GM19351 (cell line): ENCODE results near the gene WASF3.

Experiments
- ATAC-seq: cut with Tn5 transposase; IDR thresholded peaks from one replicate; pipeline ENCODE4 v1.9.1; 2021; ENCODE audit warnings: mild to moderate bottlenecking, moderate library complexity; ENCODE audit not compliant: unreplicated experiment

WASF3 gene

GRCh38 chr13:26589226-26589625, 31.7 kb downstream of the WASF3 start:
- no peak for ATAC-seq

- no peak for ATAC-seq
These were observed 32.3 kb downstream of the WASF3 start for GRCh38 chr13:26589754-26590153.

DNA sequence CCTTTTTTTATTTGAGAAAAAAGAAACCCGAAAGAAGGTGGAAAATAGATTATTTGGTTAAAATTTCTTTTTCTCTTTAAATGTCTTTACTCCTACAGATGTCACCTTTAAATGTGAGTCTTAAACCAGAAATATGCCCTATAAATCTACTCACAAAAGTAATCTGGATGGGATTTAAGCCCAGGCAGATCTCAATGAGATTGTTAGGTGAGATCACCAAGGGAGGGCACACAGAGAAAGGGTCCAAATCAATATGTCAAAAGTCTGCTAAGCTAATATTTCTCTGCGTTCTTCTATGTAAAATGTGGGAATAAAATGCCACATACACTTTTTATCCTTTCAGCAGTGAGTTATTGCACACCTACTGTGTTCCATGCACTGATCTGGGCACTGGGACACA, 32.9 kb downstream of the WASF3 start:
- no peak for ATAC-seq

- no peak for ATAC-seq
These were observed 33.5 kb downstream of the WASF3 start for GRCh38 chr13:26590951-26591350.

- no peak for ATAC-seq
These were observed 34.2 kb downstream of the WASF3 start for GRCh38 chr13:26591672-26592071.

DNA sequence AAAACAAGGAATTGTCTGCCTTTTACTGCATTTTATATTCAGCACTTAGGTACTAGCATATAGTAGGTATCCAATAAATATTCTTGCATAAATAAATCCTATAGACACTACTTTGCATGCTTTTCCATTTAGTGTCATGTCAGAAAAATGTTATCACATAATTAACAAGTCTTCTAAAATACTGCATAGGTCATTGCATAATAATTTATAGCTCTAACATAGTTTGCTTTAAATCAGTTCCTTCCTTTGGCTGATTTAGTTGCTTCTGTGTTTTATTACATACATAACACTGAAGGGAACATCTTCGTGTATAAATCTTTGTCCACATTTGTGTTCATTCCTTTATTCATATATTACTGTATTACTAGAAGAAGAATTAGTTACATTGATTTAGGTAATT, 36.2 kb downstream of the WASF3 start:
- no peak for ATAC-seq

- ATAC-seq: no peak
These were observed 36.9 kb downstream of the WASF3 start for GRCh38 chr13:26594363-26594762.

DNA sequence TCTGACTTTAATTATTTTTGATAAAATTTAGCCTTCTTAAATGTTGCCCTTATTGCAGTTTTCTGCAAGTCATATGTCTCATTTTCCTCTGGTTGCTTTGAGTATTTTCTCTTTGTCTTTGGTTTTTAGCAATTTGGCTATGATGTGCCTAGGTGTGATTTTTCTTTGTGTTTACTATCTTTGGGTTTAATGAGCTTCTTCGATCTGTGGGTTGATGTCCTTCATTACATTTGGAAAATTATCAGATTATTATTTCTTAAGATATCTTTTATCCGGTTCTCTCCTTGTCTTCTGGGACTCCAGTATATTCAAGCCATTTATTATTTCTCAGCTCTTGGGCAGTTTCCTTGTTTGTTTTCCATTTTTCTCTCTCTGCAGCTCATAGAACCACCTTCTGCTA, 39.0 kb downstream of the WASF3 start:
- ATAC-seq: no peak

- ATAC-seq: no peak
These were observed 41.9 kb downstream of the WASF3 start for GRCh38 chr13:26599403-26599802.

GRCh38 chr13:26599860-26600259, 42.4 kb downstream of the WASF3 start:
- no peak for ATAC-seq

GRCh38 chr13:26600343-26600742, 42.9 kb downstream of the WASF3 start:
- ATAC-seq: no peak

- peak; percentile 84 for ATAC-seq
These were observed 44.2 kb downstream of the WASF3 start for GRCh38 chr13:26601669-26602068.

DNA sequence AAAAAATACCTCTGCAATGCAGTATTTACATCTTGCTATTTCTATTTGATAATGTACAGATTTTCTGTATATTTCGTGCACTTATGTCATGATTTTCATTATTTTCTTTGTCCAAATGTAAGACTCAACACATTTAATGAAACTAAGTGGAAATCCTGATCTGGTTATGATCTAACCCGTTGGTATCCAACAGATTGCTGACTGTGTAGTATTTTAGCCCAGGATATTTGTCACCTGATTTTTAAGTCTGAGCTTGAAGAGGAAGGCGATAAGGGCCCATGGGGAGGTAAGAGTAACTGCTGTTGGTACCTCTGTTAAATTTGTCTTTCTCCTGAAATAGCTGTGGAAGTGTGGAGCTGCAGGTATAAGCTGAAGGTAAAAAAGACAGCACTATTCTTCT, 45.3 kb downstream of the WASF3 start:
- no peak for ATAC-seq

- no peak for ATAC-seq
These were observed 47.5 kb downstream of the WASF3 start for GRCh38 chr13:26604784-26605545.

GRCh38 chr13:26605845-26606244, 48.4 kb downstream of the WASF3 start:
- no peak for ATAC-seq

- no peak for ATAC-seq
These were observed 49.1 kb downstream of the WASF3 start for GRCh38 chr13:26606631-26607030.

DNA sequence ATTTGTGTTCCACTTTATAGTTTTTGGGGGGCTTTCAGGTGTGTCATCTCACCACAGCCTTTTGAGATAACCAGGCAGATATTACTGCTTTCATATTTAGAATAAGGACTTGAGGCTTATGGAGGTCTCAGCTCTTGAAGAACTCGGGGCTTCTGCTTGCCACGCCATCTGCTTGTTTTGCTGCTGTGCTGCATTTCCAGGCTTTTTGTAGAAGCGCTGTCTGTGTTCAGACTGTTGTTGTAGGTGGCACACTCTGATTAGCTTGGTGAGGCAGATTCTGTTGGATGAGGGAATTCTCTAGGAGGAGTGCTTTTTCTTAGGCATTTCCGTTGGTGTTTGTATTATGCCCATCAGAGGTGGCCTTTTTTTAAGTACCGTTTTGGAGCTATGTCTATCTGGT, 57.2 kb downstream of the WASF3 start:
- no peak for ATAC-seq

GRCh38 chr13:26616126-26616525, 58.6 kb downstream of the WASF3 start:
- no peak for ATAC-seq

- no peak for ATAC-seq
These were observed 61.2 kb downstream of the WASF3 start for GRCh38 chr13:26618726-26619125.

DNA sequence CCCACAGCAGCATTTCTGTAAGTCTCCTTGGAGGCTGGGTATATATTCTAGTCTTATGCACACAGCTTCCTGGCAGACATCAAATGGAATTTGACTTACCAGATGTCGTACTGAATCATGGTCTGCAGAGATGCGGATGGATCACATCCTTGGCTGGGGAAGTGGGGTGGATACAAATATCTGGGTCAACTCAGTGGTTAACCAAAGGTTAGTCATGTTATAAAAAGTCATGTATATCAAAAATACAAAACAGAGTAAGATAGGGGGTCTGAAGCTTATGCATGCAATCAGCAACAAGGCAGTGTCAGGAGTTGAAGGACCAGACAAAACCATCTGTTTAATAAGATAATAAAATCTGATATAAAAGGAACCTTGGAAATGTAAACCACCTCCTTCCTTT, 61.9 kb downstream of the WASF3 start:
- no peak for ATAC-seq

DNA sequence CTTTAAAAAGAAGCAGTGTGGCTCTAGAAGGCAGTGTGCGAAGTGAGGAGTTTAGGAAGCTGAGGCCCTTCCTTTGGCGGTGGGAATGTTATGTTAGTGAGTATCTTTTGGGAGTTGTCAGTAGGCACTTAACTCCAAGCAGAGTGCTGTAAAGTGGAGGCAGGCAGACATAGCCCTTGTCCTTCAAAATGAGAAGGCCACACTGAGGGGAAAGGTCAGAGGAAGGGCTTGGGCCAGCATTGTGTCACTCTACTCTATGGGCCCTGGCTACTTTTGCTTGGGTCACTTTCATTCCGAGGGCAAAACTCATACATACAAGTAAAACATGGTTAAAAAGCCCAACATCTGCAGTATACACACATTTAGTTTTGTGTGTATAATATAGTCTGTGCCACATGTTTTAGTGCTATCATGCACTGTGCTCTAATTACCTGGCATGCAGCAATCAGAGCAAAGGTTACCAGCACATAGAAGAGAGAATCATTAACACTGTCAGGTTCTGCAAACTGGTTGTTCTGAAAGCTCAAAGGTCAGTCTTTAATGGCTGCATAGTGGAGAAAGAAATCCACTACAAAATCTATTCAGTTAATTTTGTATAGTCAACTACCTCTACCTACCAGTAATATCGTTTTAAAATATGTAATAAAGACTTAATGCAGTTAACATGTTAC, 64.4 kb downstream of the WASF3 start:
- no peak for ATAC-seq

DNA sequence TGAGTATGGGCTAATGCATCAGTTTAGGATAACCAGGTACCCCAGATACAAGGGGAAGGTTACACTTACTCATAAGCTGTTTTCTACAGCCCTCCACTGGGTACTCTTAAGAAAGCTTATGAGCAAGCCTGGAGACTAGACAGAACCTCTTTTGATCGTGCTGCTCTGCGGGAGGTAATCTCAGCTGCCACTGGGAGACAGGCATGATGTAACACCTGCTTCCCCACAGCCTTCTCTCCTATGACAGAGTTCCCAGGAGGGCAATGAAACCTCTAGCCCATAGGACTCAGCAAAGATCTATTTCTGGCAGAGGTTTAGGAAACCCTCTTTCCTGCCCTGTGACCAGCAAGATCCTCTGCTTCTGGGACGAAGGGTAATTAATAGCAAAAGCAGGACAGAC, 65.6 kb downstream of the WASF3 start:
- no peak for ATAC-seq

DNA sequence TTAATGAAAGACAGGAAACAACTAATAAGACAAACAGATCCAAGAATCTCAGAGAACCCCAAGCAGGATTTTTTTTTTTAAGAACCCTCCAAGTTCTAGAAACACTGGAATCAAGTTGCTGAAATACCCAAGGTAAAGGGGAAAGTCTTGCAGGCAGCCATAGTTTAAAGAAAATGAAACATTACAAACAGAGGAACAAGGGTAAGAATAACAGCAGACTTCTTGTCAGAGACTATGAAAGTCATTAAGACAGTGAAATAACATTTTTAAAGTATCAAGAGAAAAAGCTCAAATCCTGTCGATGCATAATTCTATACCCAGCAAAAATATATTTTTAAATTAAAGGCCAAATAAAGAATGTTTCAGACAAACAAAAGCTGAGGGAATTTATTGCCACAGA, 67.1 kb downstream of the WASF3 start:
- ATAC-seq: no peak
